ENCODE measurements around the gene MIP. TPM values are rescaled to one million over a fixed set of nuclear protein-coding genes. Genes with fewer than 3 reads are reported as not detected.
A peak's percentile ranks its signal among the peaks of the same experiment; 100 is the strongest.

Gene MIP
- total and polyA plus RNA-seq, 10 of the 15 experiments (the other 5 are each of a cell fraction or from before 2014, with no cell fraction given), result 0.04 to 0.18 (median 0.11) TPM; not detected in 3

DNA sequence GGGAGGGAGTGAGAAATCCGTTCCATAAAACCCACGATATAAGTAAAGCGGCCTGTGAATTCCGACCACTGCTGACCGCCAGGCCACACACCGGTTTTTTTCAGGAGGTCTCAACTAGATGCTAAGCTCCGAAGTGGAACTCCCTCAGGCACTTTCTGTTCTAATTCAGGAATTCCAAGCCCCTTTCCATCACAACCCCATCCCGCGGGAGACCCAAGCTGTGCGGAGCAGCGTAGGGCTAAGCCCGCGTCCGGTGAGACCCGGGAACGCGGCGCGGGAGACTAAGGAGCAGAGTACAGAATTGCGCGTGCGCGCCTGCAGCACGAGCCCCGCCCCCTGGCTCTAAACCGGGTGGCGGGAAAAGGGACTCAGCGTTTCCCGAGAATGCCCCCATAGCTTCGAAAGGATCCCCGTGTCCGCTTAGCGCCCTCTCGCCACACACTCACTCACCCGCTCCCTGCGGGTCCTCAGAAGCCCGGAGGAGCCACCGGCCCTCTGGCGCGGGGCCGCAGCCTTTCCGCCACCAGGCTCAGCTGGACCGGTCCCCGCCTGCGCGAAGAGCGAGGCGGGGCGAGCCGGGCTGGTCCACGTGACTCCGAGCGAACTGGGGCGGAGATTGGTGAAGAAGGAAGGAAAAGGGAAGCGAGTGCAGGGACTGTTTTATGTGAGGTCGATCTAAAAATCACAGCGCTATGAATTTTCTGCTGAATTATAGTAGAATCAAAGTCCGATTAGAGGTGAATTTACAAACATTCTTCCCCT, 5.4 kb downstream of the MIP start, which contains the start of gene TIMELESS (continued):
- TF ChIP-seq, protein P1, sequence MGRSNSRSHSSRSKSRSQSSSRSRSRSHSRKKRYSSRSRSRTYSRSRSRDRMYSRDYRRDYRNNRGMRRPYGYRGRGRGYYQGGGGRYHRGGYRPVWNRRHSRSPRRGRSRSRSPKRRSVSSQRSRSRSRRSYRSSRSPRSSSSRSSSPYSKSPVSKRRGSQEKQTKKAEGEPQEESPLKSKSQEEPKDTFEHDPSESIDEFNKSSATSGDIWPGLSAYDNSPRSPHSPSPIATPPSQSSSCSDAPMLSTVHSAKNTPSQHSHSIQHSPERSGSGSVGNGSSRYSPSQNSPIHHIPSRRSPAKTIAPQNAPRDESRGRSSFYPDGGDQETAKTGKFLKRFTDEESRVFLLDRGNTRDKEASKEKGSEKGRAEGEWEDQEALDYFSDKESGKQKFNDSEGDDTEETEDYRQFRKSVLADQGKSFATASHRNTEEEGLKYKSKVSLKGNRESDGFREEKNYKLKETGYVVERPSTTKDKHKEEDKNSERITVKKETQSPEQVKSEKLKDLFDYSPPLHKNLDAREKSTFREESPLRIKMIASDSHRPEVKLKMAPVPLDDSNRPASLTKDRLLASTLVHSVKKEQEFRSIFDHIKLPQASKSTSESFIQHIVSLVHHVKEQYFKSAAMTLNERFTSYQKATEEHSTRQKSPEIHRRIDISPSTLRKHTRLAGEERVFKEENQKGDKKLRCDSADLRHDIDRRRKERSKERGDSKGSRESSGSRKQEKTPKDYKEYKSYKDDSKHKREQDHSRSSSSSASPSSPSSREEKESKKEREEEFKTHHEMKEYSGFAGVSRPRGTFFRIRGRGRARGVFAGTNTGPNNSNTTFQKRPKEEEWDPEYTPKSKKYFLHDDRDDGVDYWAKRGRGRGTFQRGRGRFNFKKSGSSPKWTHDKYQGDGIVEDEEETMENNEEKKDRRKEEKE (IDR thresholded peaks at IDR 0.05), result no peak
- TF ChIP-seq CREB1 (IDR thresholded peaks at IDR 0.05; ENCODE audit: low read depth) (no peak), CBX3 (IDR thresholded peaks at IDR 0.05; ENCODE audit: borderline replicate concordance, low read depth) (no peak), MEF2B (IDR thresholded peaks at IDR 0.05; ENCODE audit: partially characterized antibody, poor library complexity, severe bottlenecking) (no peak), EED (IDR thresholded peaks at IDR 0.05; ENCODE audit: low read depth) (peak; percentile 58), SMAD5 (IDR thresholded peaks at IDR 0.05; ENCODE audit: low read depth) (0 out of 2 replicates have a peak, but pooled peaks have one; percentile 43), YY1 (IDR thresholded peaks at IDR 0.05; ENCODE audit: low read depth, low read length) (peak; percentile 44; the same call in 1 of the 2 replicates), MXI1 (IDR thresholded peaks at IDR 0.05; ENCODE audit: low read depth, low read length) (no peak), SIX5 (IDR thresholded peaks at IDR 0.05; ENCODE audit: low read depth, low read length, severe bottlenecking) (no peak), ASH2L (IDR thresholded peaks at IDR 0.05; ENCODE audit: borderline replicate concordance, low read depth) (0 out of 2 replicates have a peak, but pooled peaks have one; percentile 62), CEBPB (IDR thresholded peaks at IDR 0.05; ENCODE audit: borderline replicate concordance in 1 of 2, low read depth in 2 of 2, low read length in 2 of 2) (no peak), E2F4 (IDR thresholded peaks at IDR 0.05; ENCODE audit: low read depth, low read length) (peak; percentile 95), CREM (IDR thresholded peaks at IDR 0.05; ENCODE audit: low read depth) (no peak; the same call in 1 of the 2 replicates), SUZ12 (IDR thresholded peaks at IDR 0.05; ENCODE audit: unreplicated experiment) (no peak), RELB (IDR thresholded peaks at IDR 0.05; ENCODE audit: low read depth) (no peak; the same call in none of the 2 replicates), NBN (IDR thresholded peaks at IDR 0.05) (no peak; the same call in 1 of the 2 replicates), BHLHE40 (IDR thresholded peaks at IDR 0.05; ENCODE audit: borderline replicate concordance in 1 of 2, low read depth in 2 of 2, low read length in 1 of 2) (peak; percentile 70 to 81; a peak in 3 of 4 replicates), WRNIP1 (IDR thresholded peaks at IDR 0.05; ENCODE audit: borderline replicate concordance, low read depth, low read length) (0 out of 2 replicates have a peak, but pooled peaks have one; percentile 33), POLR2AphosphoS2 (IDR thresholded peaks at IDR 0.05; ENCODE audit: low read depth, low read length) (0 out of 2 replicates have a peak, but pooled peaks have one; percentile 24), RELA (IDR thresholded peaks at IDR 0.05; ENCODE audit: borderline replicate concordance, partially characterized antibody) (no peak), NR2C1 (IDR thresholded peaks at IDR 0.05) (no peak), MEF2A (IDR thresholded peaks at IDR 0.05; ENCODE audit: insufficient read depth, low read depth, low read length) (no peak)
- TF ChIP-seq, protein P2, sequence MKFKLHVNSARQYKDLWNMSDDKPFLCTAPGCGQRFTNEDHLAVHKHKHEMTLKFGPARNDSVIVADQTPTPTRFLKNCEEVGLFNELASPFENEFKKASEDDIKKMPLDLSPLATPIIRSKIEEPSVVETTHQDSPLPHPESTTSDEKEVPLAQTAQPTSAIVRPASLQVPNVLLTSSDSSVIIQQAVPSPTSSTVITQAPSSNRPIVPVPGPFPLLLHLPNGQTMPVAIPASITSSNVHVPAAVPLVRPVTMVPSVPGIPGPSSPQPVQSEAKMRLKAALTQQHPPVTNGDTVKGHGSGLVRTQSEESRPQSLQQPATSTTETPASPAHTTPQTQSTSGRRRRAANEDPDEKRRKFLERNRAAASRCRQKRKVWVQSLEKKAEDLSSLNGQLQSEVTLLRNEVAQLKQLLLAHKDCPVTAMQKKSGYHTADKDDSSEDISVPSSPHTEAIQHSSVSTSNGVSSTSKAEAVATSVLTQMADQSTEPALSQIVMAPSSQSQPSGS (IDR thresholded peaks at IDR 0.05; ENCODE audit: low read length), result no peak

Data from GM12878 (cell line).